ENCODE results near the gene MYEOV. TPM values are rescaled to one million over a fixed set of nuclear protein-coding genes. Genes with fewer than 3 reads are reported as not detected.

Gene MYEOV
- total and polyA plus RNA-seq, 10 of the 15 experiments (the other 5 are each of a cell fraction or from before 2014, with no cell fraction given), result 0.05 to 0.40 (median 0.26) TPM; not detected in 3

DNA sequence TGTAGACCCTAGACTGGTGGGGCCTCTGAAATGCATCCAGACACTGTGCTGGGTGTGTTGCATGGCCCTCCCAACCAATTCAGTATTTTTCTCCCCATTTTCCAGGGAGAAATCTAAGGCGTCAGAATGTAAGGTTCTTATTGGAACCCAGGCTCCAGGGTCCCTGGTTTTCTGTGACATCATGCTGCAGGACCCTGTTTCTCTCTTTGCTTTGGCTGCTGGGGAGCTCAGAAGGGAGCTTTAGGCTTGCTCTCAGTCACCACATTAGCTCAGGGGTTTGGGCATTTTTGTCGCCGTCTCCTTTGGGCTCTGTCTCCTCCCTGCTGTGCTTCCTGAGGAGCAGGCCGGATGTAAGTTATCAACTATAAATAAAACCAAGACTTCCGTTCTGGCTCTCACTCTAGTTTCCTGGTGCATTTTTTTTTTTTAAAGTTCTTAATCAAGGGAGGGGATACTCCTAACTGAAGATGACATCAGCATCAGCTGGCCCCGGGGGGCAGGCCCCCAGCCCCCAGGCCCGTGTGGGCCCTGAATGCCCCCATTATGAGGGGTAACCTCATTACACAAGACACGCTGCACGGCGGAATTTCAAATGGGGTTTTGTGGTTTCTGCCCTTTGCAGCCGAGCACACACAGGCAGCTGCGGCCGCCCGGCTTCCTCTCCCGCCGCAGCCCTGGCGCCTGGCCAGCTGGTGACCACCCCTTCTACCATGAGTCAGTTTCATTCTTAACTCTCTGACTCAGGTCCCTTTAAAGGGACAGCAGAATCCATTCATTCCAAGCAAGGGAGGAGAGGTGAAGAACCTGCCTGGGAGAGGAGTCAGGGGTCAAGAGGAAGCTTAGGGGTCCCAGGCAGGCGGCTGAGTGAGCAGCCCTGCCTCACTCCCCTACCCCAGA is 3.2 kb downstream of the MYEOV start (continued):
- TF ChIP-seq TCF12 (IDR thresholded peaks at IDR 0.05; ENCODE audit: low read depth, low read length) (peak; percentile 96), RBBP5 (conservative IDR thresholded peaks at IDR 0.05) (peak; percentile 76; the same call in 1 of the 2 replicates), CEBPB (IDR thresholded peaks at IDR 0.05; ENCODE audit: borderline replicate concordance in 1 of 2, low read depth in 2 of 2, low read length in 2 of 2) (peak; percentile 42 to 89; a peak in 2 of 4 replicates), MTA3 (IDR thresholded peaks at IDR 0.05; ENCODE audit: borderline replicate concordance, low read length) (peak; percentile 98), TBL1XR1 (IDR thresholded peaks at IDR 0.05; ENCODE audit: low read depth, low read length) (peak; percentile 98), NFXL1 (IDR thresholded peaks at IDR 0.05; ENCODE audit: borderline replicate concordance) (no peak), TARDBP (IDR thresholded peaks at IDR 0.05; ENCODE audit: borderline replicate concordance) (peak; percentile 79), DPF2 (IDR thresholded peaks at IDR 0.05) (peak; percentile 95), ASH2L (IDR thresholded peaks at IDR 0.05; ENCODE audit: borderline replicate concordance, low read depth) (0 out of 2 replicates have a peak, but pooled peaks have one; percentile 88), BCL11A (IDR thresholded peaks at IDR 0.05; ENCODE audit: low read depth, low read length) (peak; percentile 97), YBX1 (IDR thresholded peaks at IDR 0.05) (no peak), SPI1 (IDR thresholded peaks at IDR 0.05; ENCODE audit: borderline replicate concordance, insufficient read depth, low read depth, low read length) (no peak), CBX5 (IDR thresholded peaks at IDR 0.05; ENCODE audit: low read depth) (peak; percentile 95), RELA (IDR thresholded peaks at IDR 0.05; ENCODE audit: borderline replicate concordance, partially characterized antibody) (peak; percentile 64), ZSCAN29 (IDR thresholded peaks at IDR 0.05) (0 out of 2 replicates have a peak, but pooled peaks have one; percentile 4), POLR2AphosphoS5 (IDR thresholded peaks at IDR 0.05; ENCODE audit: low read length) (peak; percentile 61), BMI1 (IDR thresholded peaks at IDR 0.05; ENCODE audit: borderline replicate concordance) (no peak; the same call in 1 of the 2 replicates)
- TF ChIP-seq, protein P1, sequence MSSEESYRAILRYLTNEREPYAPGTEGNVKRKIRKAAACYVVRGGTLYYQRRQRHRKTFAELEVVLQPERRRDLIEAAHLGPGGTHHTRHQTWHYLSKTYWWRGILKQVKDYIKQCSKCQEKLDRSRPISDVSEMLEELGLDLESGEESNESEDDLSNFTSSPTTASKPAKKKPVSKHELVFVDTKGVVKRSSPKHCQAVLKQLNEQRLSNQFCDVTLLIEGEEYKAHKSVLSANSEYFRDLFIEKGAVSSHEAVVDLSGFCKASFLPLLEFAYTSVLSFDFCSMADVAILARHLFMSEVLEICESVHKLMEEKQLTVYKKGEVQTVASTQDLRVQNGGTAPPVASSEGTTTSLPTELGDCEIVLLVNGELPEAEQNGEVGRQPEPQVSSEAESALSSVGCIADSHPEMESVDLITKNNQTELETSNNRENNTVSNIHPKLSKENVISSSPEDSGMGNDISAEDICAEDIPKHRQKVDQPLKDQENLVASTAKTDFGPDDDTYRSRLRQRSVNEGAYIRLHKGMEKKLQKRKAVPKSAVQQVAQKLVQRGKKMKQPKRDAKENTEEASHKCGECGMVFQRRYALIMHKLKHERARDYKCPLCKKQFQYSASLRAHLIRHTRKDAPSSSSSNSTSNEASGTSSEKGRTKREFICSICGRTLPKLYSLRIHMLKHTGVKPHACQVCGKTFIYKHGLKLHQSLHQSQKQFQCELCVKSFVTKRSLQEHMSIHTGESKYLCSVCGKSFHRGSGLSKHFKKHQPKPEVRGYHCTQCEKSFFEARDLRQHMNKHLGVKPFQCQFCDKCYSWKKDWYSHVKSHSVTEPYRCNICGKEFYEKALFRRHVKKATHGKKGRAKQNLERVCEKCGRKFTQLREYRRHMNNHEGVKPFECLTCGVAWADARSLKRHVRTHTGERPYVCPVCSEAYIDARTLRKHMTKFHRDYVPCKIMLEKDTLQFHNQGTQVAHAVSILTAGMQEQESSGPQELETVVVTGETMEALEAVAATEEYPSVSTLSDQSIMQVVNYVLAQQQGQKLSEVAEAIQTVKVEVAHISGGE (CRISPR knock-in tag; IDR thresholded peaks at IDR 0.05), result no peak
- TF ChIP-seq, protein P2, sequence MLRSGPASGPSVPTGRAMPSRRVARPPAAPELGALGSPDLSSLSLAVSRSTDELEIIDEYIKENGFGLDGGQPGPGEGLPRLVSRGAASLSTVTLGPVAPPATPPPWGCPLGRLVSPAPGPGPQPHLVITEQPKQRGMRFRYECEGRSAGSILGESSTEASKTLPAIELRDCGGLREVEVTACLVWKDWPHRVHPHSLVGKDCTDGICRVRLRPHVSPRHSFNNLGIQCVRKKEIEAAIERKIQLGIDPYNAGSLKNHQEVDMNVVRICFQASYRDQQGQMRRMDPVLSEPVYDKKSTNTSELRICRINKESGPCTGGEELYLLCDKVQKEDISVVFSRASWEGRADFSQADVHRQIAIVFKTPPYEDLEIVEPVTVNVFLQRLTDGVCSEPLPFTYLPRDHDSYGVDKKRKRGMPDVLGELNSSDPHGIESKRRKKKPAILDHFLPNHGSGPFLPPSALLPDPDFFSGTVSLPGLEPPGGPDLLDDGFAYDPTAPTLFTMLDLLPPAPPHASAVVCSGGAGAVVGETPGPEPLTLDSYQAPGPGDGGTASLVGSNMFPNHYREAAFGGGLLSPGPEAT (IDR thresholded peaks at IDR 0.05; ENCODE audit: low read depth), result peak; percentile 89
- TF ChIP-seq, protein P3, sequence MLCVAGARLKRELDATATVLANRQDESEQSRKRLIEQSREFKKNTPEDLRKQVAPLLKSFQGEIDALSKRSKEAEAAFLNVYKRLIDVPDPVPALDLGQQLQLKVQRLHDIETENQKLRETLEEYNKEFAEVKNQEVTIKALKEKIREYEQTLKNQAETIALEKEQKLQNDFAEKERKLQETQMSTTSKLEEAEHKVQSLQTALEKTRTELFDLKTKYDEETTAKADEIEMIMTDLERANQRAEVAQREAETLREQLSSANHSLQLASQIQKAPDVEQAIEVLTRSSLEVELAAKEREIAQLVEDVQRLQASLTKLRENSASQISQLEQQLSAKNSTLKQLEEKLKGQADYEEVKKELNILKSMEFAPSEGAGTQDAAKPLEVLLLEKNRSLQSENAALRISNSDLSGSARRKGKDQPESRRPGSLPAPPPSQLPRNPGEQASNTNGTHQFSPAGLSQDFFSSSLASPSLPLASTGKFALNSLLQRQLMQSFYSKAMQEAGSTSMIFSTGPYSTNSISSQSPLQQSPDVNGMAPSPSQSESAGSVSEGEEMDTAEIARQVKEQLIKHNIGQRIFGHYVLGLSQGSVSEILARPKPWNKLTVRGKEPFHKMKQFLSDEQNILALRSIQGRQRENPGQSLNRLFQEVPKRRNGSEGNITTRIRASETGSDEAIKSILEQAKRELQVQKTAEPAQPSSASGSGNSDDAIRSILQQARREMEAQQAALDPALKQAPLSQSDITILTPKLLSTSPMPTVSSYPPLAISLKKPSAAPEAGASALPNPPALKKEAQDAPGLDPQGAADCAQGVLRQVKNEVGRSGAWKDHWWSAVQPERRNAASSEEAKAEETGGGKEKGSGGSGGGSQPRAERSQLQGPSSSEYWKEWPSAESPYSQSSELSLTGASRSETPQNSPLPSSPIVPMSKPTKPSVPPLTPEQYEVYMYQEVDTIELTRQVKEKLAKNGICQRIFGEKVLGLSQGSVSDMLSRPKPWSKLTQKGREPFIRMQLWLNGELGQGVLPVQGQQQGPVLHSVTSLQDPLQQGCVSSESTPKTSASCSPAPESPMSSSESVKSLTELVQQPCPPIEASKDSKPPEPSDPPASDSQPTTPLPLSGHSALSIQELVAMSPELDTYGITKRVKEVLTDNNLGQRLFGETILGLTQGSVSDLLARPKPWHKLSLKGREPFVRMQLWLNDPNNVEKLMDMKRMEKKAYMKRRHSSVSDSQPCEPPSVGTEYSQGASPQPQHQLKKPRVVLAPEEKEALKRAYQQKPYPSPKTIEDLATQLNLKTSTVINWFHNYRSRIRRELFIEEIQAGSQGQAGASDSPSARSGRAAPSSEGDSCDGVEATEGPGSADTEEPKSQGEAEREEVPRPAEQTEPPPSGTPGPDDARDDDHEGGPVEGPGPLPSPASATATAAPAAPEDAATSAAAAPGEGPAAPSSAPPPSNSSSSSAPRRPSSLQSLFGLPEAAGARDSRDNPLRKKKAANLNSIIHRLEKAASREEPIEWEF (IDR thresholded peaks at IDR 0.05; ENCODE audit: insufficient replicate concordance, low read depth, low read length), result peak; percentile 78
